ENCODE results near the gene CANX.
"Not testable (repeated sequence)": the region's sequence is repeated elsewhere in the genome, so short reads cannot be mapped to it uniquely, and the experiment has no call there.

The CANX gene, protein sequence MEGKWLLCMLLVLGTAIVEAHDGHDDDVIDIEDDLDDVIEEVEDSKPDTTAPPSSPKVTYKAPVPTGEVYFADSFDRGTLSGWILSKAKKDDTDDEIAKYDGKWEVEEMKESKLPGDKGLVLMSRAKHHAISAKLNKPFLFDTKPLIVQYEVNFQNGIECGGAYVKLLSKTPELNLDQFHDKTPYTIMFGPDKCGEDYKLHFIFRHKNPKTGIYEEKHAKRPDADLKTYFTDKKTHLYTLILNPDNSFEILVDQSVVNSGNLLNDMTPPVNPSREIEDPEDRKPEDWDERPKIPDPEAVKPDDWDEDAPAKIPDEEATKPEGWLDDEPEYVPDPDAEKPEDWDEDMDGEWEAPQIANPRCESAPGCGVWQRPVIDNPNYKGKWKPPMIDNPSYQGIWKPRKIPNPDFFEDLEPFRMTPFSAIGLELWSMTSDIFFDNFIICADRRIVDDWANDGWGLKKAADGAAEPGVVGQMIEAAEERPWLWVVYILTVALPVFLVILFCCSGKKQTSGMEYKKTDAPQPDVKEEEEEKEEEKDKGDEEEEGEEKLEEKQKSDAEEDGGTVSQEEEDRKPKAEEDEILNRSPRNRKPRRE

DNA sequence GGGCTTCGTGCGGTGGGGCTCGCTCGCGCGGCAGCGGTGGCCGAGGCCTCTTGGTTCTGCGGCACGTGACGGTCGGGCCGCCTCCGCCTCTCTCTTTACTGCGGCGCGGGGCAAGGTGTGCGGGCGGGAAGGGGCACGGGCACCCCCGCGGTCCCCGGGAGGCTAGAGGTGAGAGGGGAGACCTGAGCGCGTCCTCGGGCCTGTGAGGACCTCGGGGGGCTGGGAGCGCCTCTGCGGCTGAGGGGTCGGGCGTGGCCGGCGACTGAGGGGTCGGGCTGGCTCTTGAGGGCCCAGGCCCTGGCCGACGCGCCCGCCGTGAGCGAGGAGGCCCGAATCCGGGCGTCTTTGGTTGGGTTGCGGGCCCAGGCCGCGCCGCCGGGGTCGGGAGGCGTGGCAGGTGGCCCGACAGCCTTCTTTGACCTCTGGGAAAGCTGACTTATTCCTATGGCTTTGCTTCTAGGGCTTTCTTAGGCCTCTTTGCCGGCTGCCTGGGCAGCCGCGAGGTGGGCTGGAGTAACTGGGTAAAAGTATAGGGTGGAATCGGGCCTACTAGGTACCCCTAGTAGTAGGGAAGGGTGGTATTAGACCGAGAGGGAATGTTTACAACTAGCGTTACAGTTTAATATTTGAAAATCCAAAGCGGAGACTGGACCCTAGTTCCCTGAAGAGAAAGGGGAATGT lies at the start of gene CANX:
TSS of gene CANX (plus strand) at position 33 of the 681 bp plus-strand sequence. CDS start 6,715 bp downstream, outside the sequence.
- DNase-seq (ENCODE audit: low read depth in 1 of 2, low spot score in 1 of 2): peak in 1 of 2 experiments; percentile 31
- in situ Hi-C loops (cut with HindIII; ENCODE audit: low pct_unique_long_range_greater_than_20kb, low sequenced_read_pairs): no loop called here
- no peak for TF ChIP-seq JUND (IDR thresholded peaks at IDR 0.05; ENCODE audit: low read depth)

DNA sequence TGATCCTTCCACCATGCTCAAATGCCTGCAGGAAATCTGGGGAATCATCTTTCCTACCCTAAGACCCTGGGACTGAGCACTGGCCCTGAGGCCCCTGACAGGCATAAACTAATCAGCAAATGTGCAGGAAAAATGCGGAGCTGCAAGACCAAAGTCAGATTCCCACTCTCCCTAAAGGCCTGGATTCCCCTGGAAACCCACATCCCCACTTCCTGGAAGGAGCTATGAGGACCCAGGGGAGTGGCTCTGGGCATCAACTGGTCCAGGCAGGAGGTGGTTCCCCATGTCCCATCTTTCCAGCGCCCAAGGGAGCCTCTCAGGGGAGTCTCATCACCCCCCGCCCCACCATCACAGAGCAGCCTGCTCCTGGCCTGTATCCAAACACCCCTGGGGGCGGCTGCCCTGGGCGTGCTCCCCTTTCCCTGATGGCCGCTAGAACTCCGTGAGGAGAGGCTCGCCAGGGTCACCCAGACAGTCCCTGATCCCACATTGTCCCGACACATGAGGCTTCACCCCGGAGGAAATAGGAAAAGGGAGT lies 49.5 kb upstream of the CANX start:
- DNase-seq (ENCODE audit: low read depth in 1 of 2, low spot score in 1 of 2); in situ Hi-C loops (cut with HindIII; ENCODE audit: low pct_unique_long_range_greater_than_20kb, low sequenced_read_pairs): not testable (repeated sequence)

DNA sequence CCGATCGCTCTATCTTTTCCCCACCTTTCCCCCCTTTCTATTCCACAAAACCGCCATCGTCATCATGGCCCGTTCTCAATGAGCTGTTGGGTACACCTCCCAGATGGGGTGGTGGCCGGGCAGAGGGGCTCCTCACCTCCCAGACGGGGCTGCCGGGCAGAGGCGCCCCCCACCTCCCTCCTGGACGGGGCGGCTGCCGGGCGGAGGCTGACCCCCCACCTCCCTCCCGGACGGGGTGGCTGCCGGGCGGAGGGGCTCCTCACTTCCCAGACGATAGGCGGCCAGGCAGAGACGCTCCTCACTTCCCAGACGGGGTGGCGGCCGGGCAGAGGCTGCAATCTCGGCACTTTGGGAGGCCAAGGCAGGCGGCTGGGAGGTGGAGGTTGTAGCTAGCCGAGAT lies 48.5 kb upstream of the CANX start:
- not testable (repeated sequence) for DNase-seq (ENCODE audit: low read depth in 1 of 2, low spot score in 1 of 2)

DNA sequence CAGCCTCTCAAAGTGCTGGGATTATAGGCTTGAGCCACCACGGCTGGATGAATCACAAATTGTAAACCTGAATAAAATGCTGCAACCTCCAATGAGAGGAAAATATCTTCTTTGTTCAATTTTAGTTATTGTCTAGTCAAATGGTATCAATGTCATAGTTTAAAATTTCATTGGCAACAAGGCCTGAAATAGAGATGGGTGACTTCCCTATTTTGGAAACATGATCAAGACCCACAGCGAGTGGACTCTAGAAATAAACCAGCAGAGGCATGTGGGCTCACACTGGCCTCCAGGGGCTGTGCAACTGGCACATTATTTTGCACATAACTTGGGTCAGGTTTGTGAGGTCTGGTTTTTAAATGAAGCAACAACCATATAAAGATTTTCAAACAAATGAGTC lies 45.6 kb upstream of the CANX start:
- DNase-seq (ENCODE audit: low read depth in 1 of 2, low spot score in 1 of 2); in situ Hi-C loops (cut with HindIII; ENCODE audit: low pct_unique_long_range_greater_than_20kb, low sequenced_read_pairs): not testable (repeated sequence)

More for the DNA sequence above, 48.5 kb upstream of the CANX start:
- in situ Hi-C loops (cut with HindIII; ENCODE audit: low pct_unique_long_range_greater_than_20kb, low sequenced_read_pairs): not testable (repeated sequence)

DNA sequence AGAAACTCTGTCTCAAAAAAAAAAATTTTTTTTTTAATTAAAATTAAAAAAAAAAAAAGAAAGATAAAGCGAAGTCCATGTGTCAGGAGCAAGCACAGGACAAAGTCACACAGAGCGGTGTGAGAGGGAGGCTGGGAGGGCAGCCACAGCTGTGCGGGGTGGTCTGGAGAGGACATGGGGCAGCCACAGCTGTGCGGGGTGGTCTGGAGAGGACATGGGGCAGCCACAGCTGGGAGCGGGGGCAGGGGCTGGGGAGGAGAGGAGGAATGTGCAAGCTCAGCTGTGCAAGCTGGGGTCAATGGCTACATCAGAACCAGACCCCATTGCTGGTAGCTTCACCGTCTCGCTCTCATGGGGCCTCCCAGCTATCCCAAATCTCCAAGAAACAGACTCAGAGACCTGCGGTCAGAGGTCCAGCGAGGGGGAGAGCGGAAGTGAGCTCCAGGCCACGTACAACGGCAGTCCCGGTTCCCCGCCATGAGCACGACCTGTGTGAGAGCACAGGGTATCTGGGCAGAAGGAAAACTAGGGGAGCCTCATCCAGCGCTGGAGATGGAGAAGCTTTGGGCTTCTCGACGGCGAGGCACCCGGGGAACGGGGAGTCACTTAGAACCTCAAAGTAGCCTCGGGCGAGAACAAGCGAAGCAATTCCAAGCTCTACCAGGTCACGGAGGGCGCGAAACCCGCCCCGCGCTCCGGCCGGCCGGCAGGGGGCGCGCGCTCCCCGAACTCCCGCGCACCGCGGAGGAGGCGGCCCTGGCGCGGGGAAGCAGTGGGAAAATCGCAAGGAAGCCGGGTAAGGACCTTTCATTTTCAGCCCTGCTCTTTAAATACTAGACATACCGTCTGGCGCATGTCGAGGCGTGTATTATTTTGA lies 41.2 kb upstream of the CANX start:
- in situ Hi-C loops (cut with HindIII; ENCODE audit: low pct_unique_long_range_greater_than_20kb, low sequenced_read_pairs); DNase-seq (ENCODE audit: low read depth in 1 of 2, low spot score in 1 of 2): not testable (repeated sequence)

DNA sequence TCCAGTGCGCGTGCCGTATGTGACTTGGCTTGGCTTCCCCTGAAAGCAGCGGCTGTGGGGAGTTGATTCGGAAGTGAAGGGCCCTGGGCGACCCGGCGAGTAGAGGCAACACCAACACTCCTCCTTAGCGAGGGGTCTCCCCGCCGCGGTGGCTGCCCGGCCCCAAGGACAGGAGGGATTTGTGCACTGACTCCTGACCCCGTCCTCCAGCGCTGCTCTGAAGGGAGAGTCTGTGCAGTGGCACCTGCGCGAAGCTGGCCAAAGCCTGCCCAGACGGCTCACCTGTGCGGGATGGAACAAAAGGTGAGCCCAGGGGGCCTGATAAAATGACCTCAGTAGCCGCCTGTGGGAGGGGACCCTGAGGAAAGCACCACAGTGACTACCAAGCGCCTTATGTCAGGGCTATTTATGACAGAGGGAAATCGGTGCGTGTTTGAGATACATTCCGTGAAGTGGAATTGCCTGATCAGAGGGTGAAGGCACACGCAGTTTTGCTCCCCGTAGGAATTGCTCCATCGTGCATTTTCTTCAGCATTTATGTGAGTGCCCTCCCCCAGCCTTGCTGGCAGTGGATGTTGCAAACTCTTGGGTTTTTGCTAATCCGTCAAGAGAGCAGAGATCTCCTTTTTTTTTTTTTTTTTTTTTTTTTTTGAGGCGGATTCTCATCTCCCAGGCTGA lies 40.4 kb upstream of the CANX start:
- in situ Hi-C loops (cut with HindIII; ENCODE audit: low pct_unique_long_range_greater_than_20kb, low sequenced_read_pairs): not testable (repeated sequence)
- peak in 1 of 2 experiments; percentile 24 for DNase-seq (ENCODE audit: low read depth in 1 of 2, low spot score in 1 of 2)

DNA sequence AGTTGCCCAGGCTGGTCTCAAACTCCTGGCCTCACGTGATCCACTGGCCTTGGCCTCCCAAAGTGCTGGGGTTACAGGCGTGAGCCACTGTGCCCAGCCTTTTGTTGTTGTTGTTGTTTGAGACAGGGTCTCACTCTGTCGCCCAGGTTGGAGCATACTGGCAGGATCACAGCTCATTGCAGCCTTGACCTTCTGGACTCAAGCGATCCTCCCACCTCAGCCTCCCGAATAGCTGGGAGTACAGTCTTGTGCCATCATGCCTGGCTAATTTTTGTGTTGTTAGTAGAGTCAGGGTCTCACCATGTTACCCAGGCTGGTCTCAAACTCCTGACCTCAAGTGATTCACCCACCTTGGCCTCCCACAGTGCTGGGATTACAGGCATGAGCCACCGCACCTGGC lies 37.1 kb upstream of the CANX start:
- DNase-seq (ENCODE audit: low read depth in 1 of 2, low spot score in 1 of 2); in situ Hi-C loops (cut with HindIII; ENCODE audit: low pct_unique_long_range_greater_than_20kb, low sequenced_read_pairs): not testable (repeated sequence)

DNA sequence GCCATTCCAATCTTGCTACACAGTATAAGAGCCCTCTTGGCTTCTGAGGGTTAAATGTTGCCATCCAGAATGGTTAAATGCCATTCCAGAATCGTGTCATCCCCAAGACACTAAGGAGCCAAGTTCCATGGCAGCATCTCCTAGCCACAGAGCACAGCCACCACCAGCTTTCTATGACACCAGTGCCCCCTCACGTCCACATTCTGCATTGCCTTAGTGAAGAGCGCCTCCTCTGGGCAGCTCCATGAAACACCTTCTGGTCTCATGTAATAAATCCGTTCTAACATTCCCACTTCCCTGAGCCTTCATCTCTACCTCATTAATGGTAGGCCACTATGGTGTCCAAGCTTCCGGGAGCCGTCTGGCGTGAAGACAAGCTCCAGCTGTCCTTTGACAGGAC lies 30.4 kb upstream of the CANX start:
- TF ChIP-seq JUND (IDR thresholded peaks at IDR 0.05; ENCODE audit: low read depth): no peak
- peak in 1 of 2 experiments; percentile 50 for DNase-seq (ENCODE audit: low read depth in 1 of 2, low spot score in 1 of 2)
- in situ Hi-C loops (cut with HindIII; ENCODE audit: low pct_unique_long_range_greater_than_20kb, low sequenced_read_pairs): no loop called here

DNA sequence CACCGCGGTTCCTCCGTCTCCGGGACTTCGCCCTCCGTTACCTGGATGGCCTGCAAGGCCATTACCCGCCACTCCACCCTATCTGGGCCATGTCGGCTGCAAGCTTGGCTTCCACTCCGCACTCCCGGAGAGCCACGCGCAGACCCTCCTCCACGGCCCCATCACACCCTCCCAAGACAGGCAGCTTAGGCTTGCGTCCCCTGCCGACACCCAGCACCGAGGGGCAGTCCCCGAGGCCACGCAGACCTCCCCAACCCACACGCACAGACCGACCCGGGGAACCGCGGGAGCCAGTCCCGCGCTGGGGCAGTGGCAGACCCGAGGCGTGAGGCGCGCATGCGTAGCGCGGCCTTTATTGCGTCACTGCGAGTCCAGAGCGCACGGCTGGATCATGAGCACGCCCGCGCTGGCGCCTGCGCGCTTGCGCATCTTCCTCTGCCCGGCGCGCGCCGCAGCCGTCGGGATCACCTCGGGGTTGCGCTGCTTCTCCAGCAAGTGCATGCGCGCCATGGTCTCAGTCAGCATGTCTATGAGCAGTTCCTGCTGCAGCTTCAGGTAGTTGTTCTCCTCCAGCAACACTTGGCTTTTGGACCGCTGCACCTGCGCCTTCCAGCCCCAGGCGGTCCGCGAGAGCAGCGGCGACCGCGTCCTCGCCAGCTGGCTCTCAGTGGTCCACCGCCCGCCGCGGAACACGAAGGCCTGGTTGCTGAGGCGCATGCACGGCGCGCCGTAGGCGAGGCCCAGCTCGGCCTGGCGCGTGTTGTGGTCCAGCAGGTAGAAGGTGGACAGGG lies 20.3 kb upstream of the CANX start:
- no peak for TF ChIP-seq JUND (IDR thresholded peaks at IDR 0.05; ENCODE audit: low read depth)
- in situ Hi-C loops (cut with HindIII; ENCODE audit: low pct_unique_long_range_greater_than_20kb, low sequenced_read_pairs): no loop called here
- DNase-seq (ENCODE audit: low read depth in 1 of 2, low spot score in 1 of 2): peak; percentile 85 to 96

DNA sequence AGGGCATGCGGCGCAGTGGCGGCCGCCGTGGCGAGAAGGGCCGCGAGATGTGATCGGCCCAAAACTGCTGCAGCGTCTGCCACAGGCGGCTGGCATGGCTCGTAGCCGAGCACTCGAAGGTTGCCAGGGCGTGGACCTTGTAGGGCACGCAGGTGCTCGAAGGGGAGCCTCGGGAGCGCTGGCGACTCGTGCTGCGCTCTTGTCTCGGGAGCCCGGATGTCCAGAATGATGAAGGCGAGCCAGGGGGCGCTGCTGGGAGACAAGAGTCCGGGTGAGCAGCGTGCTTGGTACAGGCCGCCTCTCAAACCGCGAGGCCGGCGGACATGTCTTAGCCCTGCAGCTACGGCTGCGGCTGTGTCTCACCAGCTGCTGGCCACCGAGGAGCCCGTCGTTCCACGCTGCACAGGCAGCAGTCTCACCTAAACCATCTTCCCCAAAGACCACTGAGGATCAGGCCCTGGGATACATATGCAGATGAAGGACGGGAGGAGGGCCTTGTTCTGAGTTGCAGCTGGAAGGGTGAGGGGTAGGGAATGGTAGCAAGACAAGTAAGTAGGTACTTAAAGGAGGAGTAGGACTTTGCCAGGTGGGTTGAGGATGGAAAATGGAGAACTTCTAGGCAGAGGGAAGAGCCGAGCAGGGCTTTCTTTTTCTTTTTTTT lies 19.6 kb upstream of the CANX start:
- DNase-seq (ENCODE audit: low read depth in 1 of 2, low spot score in 1 of 2): peak in 1 of 2 experiments; percentile 70
- in situ Hi-C loops (cut with HindIII; ENCODE audit: low pct_unique_long_range_greater_than_20kb, low sequenced_read_pairs): no loop called here
- TF ChIP-seq JUND (IDR thresholded peaks at IDR 0.05; ENCODE audit: low read depth): no peak

Measured in T47D (cell line).